Measurements from ENCODE around the gene DOCK4.

DOCK4 gene

DNA sequence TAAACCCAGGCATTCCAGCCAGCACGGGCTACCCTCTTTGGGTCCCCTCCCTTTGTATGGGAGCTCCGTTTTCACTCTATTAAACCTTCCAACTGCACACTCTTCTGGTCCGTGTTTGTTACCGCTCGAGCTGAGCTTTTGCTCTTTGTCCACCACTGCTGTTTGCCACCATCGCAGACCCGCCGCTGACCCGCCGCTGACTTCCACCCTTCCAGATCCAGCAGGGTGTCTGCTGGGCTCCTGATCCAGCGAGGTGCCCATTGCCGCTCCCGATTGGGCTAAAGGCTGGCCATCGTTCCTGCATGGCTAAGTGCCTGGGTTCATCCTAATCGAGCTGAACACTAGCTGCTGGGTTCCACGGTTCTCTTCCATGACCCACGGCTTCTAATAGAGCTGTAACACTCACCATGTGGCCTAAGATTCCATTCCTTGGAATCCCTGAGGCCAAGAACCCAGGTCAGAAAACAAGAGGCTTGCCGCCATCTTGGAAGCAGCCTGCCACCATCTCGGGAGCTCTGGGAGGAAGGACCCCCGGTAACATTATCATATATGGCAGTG, 14.8 kb upstream of the DOCK4 start:
- DNase-seq (ENCODE audit: low read depth): no peak
- no peak overlapping the region for H3K4me3 ChIP-seq (ENCODE audit: low read depth, low read length)
- TF ChIP-seq, protein P1, sequence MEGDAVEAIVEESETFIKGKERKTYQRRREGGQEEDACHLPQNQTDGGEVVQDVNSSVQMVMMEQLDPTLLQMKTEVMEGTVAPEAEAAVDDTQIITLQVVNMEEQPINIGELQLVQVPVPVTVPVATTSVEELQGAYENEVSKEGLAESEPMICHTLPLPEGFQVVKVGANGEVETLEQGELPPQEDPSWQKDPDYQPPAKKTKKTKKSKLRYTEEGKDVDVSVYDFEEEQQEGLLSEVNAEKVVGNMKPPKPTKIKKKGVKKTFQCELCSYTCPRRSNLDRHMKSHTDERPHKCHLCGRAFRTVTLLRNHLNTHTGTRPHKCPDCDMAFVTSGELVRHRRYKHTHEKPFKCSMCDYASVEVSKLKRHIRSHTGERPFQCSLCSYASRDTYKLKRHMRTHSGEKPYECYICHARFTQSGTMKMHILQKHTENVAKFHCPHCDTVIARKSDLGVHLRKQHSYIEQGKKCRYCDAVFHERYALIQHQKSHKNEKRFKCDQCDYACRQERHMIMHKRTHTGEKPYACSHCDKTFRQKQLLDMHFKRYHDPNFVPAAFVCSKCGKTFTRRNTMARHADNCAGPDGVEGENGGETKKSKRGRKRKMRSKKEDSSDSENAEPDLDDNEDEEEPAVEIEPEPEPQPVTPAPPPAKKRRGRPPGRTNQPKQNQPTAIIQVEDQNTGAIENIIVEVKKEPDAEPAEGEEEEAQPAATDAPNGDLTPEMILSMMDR (conservative IDR thresholded peaks at IDR 0.05; ENCODE audit: low read depth, low read length): no peak

DNA sequence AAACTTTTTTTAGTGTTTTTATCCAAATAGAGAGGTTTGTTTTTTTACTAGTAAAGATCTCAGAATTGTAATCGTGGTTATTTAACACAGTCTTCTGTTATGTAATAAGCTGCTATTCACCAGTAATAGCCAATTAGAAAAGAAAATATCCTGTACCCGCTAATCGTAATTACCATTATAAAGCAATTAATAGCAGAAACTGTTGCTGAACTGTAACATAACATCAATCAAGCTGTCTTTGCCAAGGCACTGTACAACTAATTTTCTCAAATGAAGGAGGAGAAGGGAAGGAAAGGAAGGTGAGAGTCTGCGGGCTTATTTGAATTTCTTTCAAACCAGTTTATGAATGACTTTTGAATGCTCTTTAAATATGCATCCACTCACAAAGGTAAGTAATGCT, 9.6 kb upstream of the DOCK4 start:
- DNase-seq (ENCODE audit: low read depth): no peak
- TF ChIP-seq, protein P1 (conservative IDR thresholded peaks at IDR 0.05; ENCODE audit: low read depth, low read length): no peak
- H3K4me3 ChIP-seq (ENCODE audit: low read depth, low read length): no peak overlapping the region

GRCh38 chr7:112214883-112215282, 8.7 kb upstream of the DOCK4 start:
- TF ChIP-seq, protein P1 (conservative IDR thresholded peaks at IDR 0.05; ENCODE audit: low read depth, low read length): no peak
- peak; percentile 17 for DNase-seq (ENCODE audit: low read depth)
- no peak overlapping the region for H3K4me3 ChIP-seq (ENCODE audit: low read depth, low read length)

DNA sequence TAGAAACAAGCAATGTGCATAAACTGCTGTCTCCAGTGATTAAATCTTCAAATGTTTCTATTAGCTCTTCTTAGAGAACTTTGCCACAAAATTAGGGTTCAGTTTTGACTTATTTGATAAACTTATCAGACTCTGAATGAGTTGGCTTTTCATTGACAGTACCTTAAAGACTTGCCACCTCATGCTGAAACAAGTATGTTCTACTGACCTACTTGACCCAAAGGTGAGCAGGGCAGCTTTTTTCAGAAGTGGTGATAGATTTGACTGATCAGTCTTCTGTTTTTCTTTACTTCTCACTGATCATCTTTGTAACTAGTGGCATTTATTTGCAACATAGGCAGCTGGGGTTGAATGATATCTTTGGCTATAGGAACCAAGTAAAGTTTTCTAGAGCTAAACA, 8.1 kb upstream of the DOCK4 start:
- H3K4me3 ChIP-seq (ENCODE audit: low read depth, low read length): no peak overlapping the region
- no peak for DNase-seq (ENCODE audit: low read depth)
- TF ChIP-seq, protein P1 (conservative IDR thresholded peaks at IDR 0.05; ENCODE audit: low read depth, low read length): no peak

GRCh38 chr7:112213735-112214134, 7.5 kb upstream of the DOCK4 start:
- H3K4me3 ChIP-seq (ENCODE audit: low read depth, low read length): no peak overlapping the region
- DNase-seq (ENCODE audit: low read depth): no peak
- TF ChIP-seq, protein P1 (conservative IDR thresholded peaks at IDR 0.05; ENCODE audit: low read depth, low read length): no peak

GRCh38 chr7:112212571-112212970, 6.4 kb upstream of the DOCK4 start:
- DNase-seq (ENCODE audit: low read depth): peak; percentile 44
- no peak overlapping the region for H3K4me3 ChIP-seq (ENCODE audit: low read depth, low read length)
- TF ChIP-seq, protein P1 (conservative IDR thresholded peaks at IDR 0.05; ENCODE audit: low read depth, low read length): no peak

DNA sequence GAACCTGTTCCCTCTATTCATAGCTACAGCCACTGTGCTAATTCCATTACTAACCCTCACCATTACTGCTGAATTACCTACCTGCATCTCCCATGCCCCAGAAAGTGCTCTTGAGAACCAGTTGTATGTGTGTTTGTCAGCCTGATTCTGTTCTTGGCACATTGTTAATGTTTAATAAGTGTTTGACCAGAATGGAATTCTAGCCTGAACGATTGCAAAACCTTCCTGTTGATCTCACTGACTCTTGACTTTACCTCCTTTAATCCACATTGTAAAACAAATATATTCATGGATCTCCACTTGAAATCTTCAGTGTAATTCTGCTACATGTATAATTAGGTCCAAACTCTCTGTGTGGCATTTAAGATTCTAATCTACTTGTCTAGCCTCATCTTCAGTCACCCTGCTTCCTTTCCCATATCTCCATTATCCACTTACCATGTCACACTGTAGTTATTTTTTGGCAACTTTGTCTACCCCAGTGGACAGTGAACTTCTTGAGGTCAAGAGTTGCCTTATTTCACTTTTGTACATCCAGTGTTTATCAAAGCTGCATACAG, 5.2 kb upstream of the DOCK4 start:
- DNase-seq (ENCODE audit: low read depth): peak; percentile 71
- TF ChIP-seq, protein P1 (conservative IDR thresholded peaks at IDR 0.05; ENCODE audit: low read depth, low read length): no peak
- H3K4me3 ChIP-seq (ENCODE audit: low read depth, low read length): no peak overlapping the region
